Measurements from ENCODE around the gene ECE2. TPM values are rescaled to one million over a fixed set of nuclear protein-coding genes. Genes with fewer than 3 reads are reported as not detected.

The ECE2 gene
- total and polyA plus RNA-seq, 2 experiments from 2014 or later, result not detected

- Histone ChIP-seq H3K4me1 (ENCODE audit: low read depth) (peaks cover 13% of the 10 kb centered on the region), H3K9me3 (ENCODE audit: low read depth) (no peaks in the 10 kb centered on the region)
- TF ChIP-seq, protein P1, sequence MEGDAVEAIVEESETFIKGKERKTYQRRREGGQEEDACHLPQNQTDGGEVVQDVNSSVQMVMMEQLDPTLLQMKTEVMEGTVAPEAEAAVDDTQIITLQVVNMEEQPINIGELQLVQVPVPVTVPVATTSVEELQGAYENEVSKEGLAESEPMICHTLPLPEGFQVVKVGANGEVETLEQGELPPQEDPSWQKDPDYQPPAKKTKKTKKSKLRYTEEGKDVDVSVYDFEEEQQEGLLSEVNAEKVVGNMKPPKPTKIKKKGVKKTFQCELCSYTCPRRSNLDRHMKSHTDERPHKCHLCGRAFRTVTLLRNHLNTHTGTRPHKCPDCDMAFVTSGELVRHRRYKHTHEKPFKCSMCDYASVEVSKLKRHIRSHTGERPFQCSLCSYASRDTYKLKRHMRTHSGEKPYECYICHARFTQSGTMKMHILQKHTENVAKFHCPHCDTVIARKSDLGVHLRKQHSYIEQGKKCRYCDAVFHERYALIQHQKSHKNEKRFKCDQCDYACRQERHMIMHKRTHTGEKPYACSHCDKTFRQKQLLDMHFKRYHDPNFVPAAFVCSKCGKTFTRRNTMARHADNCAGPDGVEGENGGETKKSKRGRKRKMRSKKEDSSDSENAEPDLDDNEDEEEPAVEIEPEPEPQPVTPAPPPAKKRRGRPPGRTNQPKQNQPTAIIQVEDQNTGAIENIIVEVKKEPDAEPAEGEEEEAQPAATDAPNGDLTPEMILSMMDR (IDR thresholded peaks at IDR 0.05; ENCODE audit: low read depth, low read length), result no peak
Measured at GRCh38 chr3:184341925-184342324, 66.1 kb downstream of the ECE2 start.

More at GRCh38 chr3:184341925-184342324, 66.1 kb downstream of the ECE2 start:
- no peaks in the 10 kb centered on the region for H3K36me3 ChIP-seq
- H3K4me3 ChIP-seq, result no peak overlapping the region
- H3K27ac ChIP-seq, result no peak overlapping the region
- DNase-seq (ENCODE audit: low read depth in 1 of 2, low spot score in 1 of 2), result no peak
- H3K27me3 ChIP-seq, result no peaks in the 10 kb centered on the region

Other genes with a start within 250 kb of the ECE2 start
- not detected in 2 replicates for gene HTR3D, start 244.3 kb upstream of the ECE2 start, total RNA-seq
- not detected in 2 replicates for gene HTR3D, start 244.3 kb upstream of the ECE2 start, polyA plus RNA-seq
- not detected in 2 replicates for gene HTR3C, start 223.0 kb upstream of the ECE2 start, total RNA-seq
- gene HTR3C, start 223.0 kb upstream of the ECE2 start, polyA plus RNA-seq, result 0.16 TPM in 1 of 2 replicates, not detected in the other
- not detected in 2 replicates for gene HTR3E, start 179.0 kb upstream of the ECE2 start, total RNA-seq
- 0.15 TPM in 1 of 2 replicates, not detected in the other for gene HTR3E, start 179.0 kb upstream of the ECE2 start, polyA plus RNA-seq
- gene EIF2B5, start 140.7 kb upstream of the ECE2 start, total RNA-seq, result 38.2 and 82.1 TPM in 2 replicates
- gene EIF2B5, start 140.7 kb upstream of the ECE2 start, polyA plus RNA-seq, result 55.7 and 57.5 TPM in 2 replicates
- 96.3 and 135 TPM in 2 replicates for gene DVL3, start 120.6 kb upstream of the ECE2 start, total RNA-seq
- gene DVL3, start 120.6 kb upstream of the ECE2 start, polyA plus RNA-seq, result 150 and 180 TPM in 2 replicates
- gene AP2M1, start 101.2 kb upstream of the ECE2 start, total RNA-seq, result 399 and 408 TPM in 2 replicates
- 551 and 577 TPM in 2 replicates for gene AP2M1, start 101.2 kb upstream of the ECE2 start, polyA plus RNA-seq
- 50.2 and 50.7 TPM in 2 replicates for gene ABCF3, start 89.8 kb upstream of the ECE2 start, total RNA-seq
- 74.4 and 78.5 TPM in 2 replicates for gene ABCF3, start 89.8 kb upstream of the ECE2 start, polyA plus RNA-seq
- 0.11 TPM in 1 of 2 replicates, not detected in the other for gene VWA5B2, start 46.4 kb upstream of the ECE2 start, total RNA-seq
- 0.40 TPM in 1 of 2 replicates, not detected in the other for gene VWA5B2, start 46.4 kb upstream of the ECE2 start, polyA plus RNA-seq
- 40.2 and 48.8 TPM in 2 replicates for gene ALG3, start 27.1 kb upstream of the ECE2 start, total RNA-seq
- 52.4 and 69.1 TPM in 2 replicates for gene ALG3, start 27.1 kb upstream of the ECE2 start, polyA plus RNA-seq
- gene EEF1AKMT4, start 26.4 kb upstream of the ECE2 start, total RNA-seq, result 4.3 and 12.8 TPM in 2 replicates
- gene EEF1AKMT4, start 26.4 kb upstream of the ECE2 start, polyA plus RNA-seq, result 5.1 and 10.6 TPM in 2 replicates
- gene CAMK2N2, start 14.5 kb upstream of the ECE2 start, total RNA-seq, result not detected in 2 replicates
- 0.27 TPM in 1 of 2 replicates, not detected in the other for gene CAMK2N2, start 14.5 kb upstream of the ECE2 start, polyA plus RNA-seq
- 314 and 456 TPM in 2 replicates for gene PSMD2, start 23.2 kb downstream of the ECE2 start, total RNA-seq
- gene PSMD2, start 23.2 kb downstream of the ECE2 start, polyA plus RNA-seq, result 390 and 464 TPM in 2 replicates
- 269 and 275 TPM in 2 replicates for gene EIF4G1, start 38.6 kb downstream of the ECE2 start, total RNA-seq
- 166 and 184 TPM in 2 replicates for gene EIF4G1, start 38.6 kb downstream of the ECE2 start, polyA plus RNA-seq
- 22.1 and 34.3 TPM in 2 replicates for gene FAM131A, start 61.6 kb downstream of the ECE2 start, total RNA-seq
- gene FAM131A, start 61.6 kb downstream of the ECE2 start, polyA plus RNA-seq, result 9.6 and 16.0 TPM in 2 replicates
- gene CLCN2, start 85.6 kb downstream of the ECE2 start, total RNA-seq, result 13.1 and 18.4 TPM in 2 replicates
- 10.3 and 12.3 TPM in 2 replicates for gene CLCN2, start 85.6 kb downstream of the ECE2 start, polyA plus RNA-seq
- gene POLR2H, start 85.7 kb downstream of the ECE2 start, total RNA-seq, result 112 and 122 TPM in 2 replicates
- gene POLR2H, start 85.7 kb downstream of the ECE2 start, polyA plus RNA-seq, result 96.2 and 107 TPM in 2 replicates
- 3.0 and 3.1 TPM in 2 replicates for gene THPO, start 102.2 kb downstream of the ECE2 start, total RNA-seq
- 3.1 and 3.5 TPM in 2 replicates for gene THPO, start 102.2 kb downstream of the ECE2 start, polyA plus RNA-seq
- gene CHRD, start 104.0 kb downstream of the ECE2 start, total RNA-seq, result 16.0 and 33.0 TPM in 2 replicates
- 10.8 and 20.4 TPM in 2 replicates for gene CHRD, start 104.0 kb downstream of the ECE2 start, polyA plus RNA-seq

All from cardiac muscle cell (in vitro differentiated cells and primary cell).